ENCODE data around the gene DCLK1.

Gene DCLK1

DNA sequence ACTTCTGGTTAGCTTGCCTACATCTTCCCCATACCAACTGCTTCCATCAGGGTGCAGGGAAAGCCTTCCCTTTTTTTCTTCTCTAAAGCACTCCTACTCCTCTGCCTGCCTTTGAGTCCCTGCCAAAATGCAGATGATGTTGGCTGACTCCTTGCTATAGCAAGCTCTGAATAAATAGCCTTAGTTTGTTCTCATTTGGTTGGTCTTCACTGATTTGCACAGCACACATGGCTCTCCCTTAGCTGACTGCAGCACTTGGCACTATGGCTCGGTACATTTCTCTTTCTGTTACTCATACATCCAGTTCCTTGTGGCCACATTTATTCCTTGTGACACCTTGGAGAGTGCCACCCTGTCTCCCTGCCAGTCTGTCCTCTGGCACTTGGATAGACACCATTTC lies 249.8 kb downstream of the DCLK1 start:
- TF ChIP-seq, protein P1, sequence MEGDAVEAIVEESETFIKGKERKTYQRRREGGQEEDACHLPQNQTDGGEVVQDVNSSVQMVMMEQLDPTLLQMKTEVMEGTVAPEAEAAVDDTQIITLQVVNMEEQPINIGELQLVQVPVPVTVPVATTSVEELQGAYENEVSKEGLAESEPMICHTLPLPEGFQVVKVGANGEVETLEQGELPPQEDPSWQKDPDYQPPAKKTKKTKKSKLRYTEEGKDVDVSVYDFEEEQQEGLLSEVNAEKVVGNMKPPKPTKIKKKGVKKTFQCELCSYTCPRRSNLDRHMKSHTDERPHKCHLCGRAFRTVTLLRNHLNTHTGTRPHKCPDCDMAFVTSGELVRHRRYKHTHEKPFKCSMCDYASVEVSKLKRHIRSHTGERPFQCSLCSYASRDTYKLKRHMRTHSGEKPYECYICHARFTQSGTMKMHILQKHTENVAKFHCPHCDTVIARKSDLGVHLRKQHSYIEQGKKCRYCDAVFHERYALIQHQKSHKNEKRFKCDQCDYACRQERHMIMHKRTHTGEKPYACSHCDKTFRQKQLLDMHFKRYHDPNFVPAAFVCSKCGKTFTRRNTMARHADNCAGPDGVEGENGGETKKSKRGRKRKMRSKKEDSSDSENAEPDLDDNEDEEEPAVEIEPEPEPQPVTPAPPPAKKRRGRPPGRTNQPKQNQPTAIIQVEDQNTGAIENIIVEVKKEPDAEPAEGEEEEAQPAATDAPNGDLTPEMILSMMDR (IDR thresholded peaks at IDR 0.05; ENCODE audit: borderline replicate concordance, insufficient read depth, low read depth, low read length): no peak
- H3K4me3 ChIP-seq (ENCODE audit: low read depth, low read length): no peak overlapping the region

DNA sequence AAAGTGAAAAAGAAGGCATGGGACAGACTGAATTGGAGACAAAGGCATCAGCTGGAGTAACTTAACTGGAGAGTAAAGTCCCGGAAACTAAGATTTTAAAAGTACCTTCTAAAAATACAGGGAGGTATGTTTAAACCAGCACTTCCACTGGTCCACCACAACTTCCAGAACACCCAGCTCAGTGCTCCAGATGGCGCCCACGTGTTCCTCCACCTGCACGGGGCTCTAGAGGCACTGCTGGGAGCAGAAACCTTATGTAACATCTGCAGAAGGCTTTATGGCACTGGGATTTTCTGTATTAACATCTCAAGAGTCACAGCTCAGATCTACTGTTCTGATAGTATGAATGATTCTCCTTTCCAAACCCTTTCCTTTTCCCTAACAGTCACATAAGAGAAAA lies 252.1 kb downstream of the DCLK1 start:
- no peak overlapping the region for H3K4me3 ChIP-seq (ENCODE audit: low read depth, low read length)
- TF ChIP-seq, protein P1 (IDR thresholded peaks at IDR 0.05; ENCODE audit: borderline replicate concordance, insufficient read depth, low read depth, low read length): no peak

DNA sequence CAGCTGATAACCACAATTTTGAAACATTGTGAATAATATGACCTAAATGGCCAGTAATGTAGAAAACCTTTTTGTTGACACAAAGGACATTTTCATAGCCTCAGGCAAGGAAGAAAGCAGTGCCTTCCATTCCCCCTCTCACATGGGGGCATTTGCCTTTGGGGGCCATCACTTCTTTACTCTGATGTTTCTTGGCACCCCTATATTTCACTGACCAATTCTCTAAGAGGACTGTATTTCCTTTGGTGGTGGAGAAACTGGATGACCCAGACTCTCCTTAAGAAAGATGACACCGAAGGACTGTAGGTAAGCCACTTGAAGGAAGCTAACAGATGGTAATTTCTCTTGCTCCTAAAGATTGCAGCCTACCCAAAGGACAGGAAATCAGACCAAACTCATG lies 254.6 kb downstream of the DCLK1 start:
- H3K4me3 ChIP-seq (ENCODE audit: low read depth, low read length): no peak overlapping the region
- TF ChIP-seq, protein P1 (IDR thresholded peaks at IDR 0.05; ENCODE audit: borderline replicate concordance, insufficient read depth, low read depth, low read length): no peak

DNA sequence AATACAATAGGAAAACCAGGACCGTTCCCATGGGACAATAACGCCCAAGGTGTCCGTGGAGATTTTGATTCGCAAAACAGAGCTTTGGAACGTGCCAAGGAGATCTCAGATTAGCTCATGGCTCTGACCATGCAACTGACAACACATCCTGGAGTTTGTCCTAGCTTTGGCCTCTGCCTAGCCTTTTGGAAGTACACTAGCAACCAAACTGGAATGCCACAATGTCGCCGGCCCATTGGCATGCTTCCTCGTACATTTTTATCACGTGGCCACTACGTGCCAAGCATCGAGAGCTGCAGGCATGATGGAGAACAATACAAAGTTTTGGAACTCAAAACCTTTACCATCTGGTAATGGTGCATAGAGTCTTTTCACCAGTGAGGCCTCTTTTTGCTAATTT lies 256.5 kb downstream of the DCLK1 start:
- H3K4me3 ChIP-seq (ENCODE audit: low read depth, low read length): no peak overlapping the region
- TF ChIP-seq, protein P1 (IDR thresholded peaks at IDR 0.05; ENCODE audit: borderline replicate concordance, insufficient read depth, low read depth, low read length): no peak

DNA sequence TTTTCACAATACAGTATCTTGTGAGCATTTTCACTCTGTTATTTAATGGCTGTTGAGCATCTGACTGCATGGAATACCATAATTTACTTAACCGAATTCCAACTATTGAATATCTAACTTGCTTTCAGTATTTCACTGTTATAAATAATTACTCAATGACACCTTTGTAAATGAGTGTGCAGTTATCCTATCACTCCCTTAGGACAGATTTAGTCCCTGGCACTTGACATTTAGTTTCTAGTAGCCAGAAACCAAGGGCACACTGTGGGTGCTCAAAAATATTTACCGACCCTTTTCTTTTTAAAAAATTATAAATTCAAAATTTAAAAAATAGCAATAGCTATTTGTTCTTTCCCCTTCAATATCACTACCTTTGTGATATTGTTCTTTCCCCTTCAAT lies 258.8 kb downstream of the DCLK1 start:
- no peak overlapping the region for H3K4me3 ChIP-seq (ENCODE audit: low read depth, low read length)
- TF ChIP-seq, protein P1 (IDR thresholded peaks at IDR 0.05; ENCODE audit: borderline replicate concordance, insufficient read depth, low read depth, low read length): no peak

DNA sequence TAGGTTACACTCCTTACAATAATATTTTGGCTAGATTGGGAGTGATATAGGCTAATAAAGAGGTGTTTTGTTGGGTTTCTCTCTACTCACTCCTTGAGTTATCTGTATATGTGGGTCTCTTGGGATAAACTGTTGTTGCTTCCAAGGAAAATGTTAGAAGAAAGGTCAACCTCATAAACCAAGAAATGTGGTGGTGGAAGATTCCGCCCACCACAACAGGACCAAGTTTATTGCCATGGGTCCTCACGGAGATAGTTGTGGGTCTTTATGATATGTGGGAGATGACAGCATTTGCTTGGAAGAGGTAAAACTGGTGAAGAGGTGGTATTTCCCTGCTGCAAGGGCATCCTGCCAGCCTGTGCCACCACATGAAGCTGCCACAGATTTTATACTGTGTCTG lies 259.6 kb downstream of the DCLK1 start:
- no peak overlapping the region for H3K4me3 ChIP-seq (ENCODE audit: low read depth, low read length)
- TF ChIP-seq, protein P1 (IDR thresholded peaks at IDR 0.05; ENCODE audit: borderline replicate concordance, insufficient read depth, low read depth, low read length): no peak

DNA sequence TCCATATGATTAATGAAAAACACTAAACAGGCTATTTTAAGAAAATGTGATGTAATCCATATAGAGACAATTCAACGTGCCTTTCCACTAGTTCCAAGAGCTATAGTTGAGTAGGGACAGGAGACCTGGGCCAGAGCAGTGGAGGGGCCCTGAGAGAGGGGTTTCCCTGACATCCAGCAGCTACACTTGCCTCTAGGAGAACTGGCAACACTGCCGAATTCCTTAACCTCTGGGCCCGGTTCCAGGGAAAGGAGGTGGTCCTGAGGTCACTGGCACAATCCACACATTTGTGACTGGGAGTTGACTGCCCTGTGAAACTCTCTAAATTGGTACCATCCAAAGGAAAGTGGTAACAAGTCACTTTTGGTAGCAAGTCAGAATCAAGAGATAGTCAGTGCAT lies 264.4 kb downstream of the DCLK1 start:
- H3K4me3 ChIP-seq (ENCODE audit: low read depth, low read length): no peak overlapping the region
- TF ChIP-seq, protein P1 (IDR thresholded peaks at IDR 0.05; ENCODE audit: borderline replicate concordance, insufficient read depth, low read depth, low read length): no peak
